ENCODE results near the gene HACE1. TPM values are rescaled to one million over a fixed set of nuclear protein-coding genes. Genes with fewer than 3 reads are reported as not detected.

HACE1 gene
- total RNA-seq, 2 donors from 2014 or later = 13.5 to 16.6 TPM

GRCh38 chr6:104699593-104700329 is 160.0 kb downstream of the HACE1 start:
- no peaks in the 10 kb centered on the region for H3K9me3 ChIP-seq
- DNase-seq (no peak), ATAC-seq (no peak)
- H3K27ac ChIP-seq = no peak overlapping the region
- H3K4me3 ChIP-seq = no peak overlapping the region
- H3K27me3 ChIP-seq = no peaks in the 10 kb centered on the region
- 73 to 74% methylated on average over 8 of the region's 8 CpGs for WGBS, 2 donors
- TF ChIP-seq CTCF (IDR thresholded peaks at IDR 0.05) (no peak), POLR2A (IDR thresholded peaks at IDR 0.05) (no peak)
- H3K36me3 ChIP-seq (replicated peaks in 1 of 2; ENCODE audit: insufficient read depth in 1 of 2, low read depth in 2 of 2) = no peaks in the 10 kb centered on the region
- H3K4me1 ChIP-seq = no peaks in the 10 kb centered on the region
- intact Hi-C loops (cut with DNase I) = no loop called here

GRCh38 chr6:104698979-104699378 is 160.7 kb downstream of the HACE1 start:
- no peak for DNase-seq
- WGBS, 2 donors = 91 to 96% methylated on average over 1 of the region's 1 CpG
- TF ChIP-seq CTCF (IDR thresholded peaks at IDR 0.05) = no peak
- TF ChIP-seq POLR2A (IDR thresholded peaks at IDR 0.05) = no peak
- ATAC-seq = no peak
- Histone ChIP-seq H3K4me3 (no peak overlapping the region), H3K27me3 (no peaks in the 10 kb centered on the region), H3K9me3 (no peaks in the 10 kb centered on the region), H3K36me3 (replicated peaks in 1 of 2; ENCODE audit: insufficient read depth in 1 of 2, low read depth in 2 of 2) (no peaks in the 10 kb centered on the region), H3K4me1 (no peaks in the 10 kb centered on the region), H3K27ac (no peak overlapping the region)
- intact Hi-C loops (cut with DNase I) = no loop called here

- no peaks in the 10 kb centered on the region for H3K36me3 ChIP-seq (replicated peaks in 1 of 2; ENCODE audit: insufficient read depth in 1 of 2, low read depth in 2 of 2)
- 86 to 100% methylated on average over 1 of the region's 1 CpG for WGBS, 2 donors
- ATAC-seq = no peak
- intact Hi-C loops (cut with DNase I) = no loop called here
- H3K27me3 ChIP-seq = no peaks in the 10 kb centered on the region
- TF ChIP-seq POLR2A (IDR thresholded peaks at IDR 0.05) = no peak
- no peak for TF ChIP-seq CTCF (IDR thresholded peaks at IDR 0.05)
- H3K9me3 ChIP-seq = no peaks in the 10 kb centered on the region
- no peaks in the 10 kb centered on the region for H3K4me1 ChIP-seq
- no peak for DNase-seq
- H3K27ac ChIP-seq = no peak overlapping the region
- H3K4me3 ChIP-seq = no peak overlapping the region
Measured at GRCh38 chr6:104692008-104692407, 167.7 kb downstream of the HACE1 start.

- Histone ChIP-seq H3K27me3 (no peaks in the 10 kb centered on the region), H3K4me1 (no peaks in the 10 kb centered on the region), H3K4me3 (no peak overlapping the region), H3K27ac (no peak overlapping the region), H3K9me3 (no peaks in the 10 kb centered on the region), H3K36me3 (replicated peaks in 1 of 2; ENCODE audit: insufficient read depth in 1 of 2, low read depth in 2 of 2) (no peaks in the 10 kb centered on the region)
- DNase-seq (no peak), ATAC-seq (no peak)
- TF ChIP-seq POLR2A (IDR thresholded peaks at IDR 0.05) (no peak), CTCF (IDR thresholded peaks at IDR 0.05) (no peak)
- intact Hi-C loops (cut with DNase I) = no loop called here
- WGBS, 2 donors = 72 to 83% methylated on average over 3 of the region's 3 CpGs
Measured at GRCh38 chr6:104689551-104690205, 170.0 kb downstream of the HACE1 start.

Data from body of pancreas (tissue), 4 donors.